Neural cell (in vitro differentiated cells): ENCODE measurements around the gene NUDT9. TPM values are rescaled to one million over a fixed set of nuclear protein-coding genes. Genes with fewer than 3 reads are reported as not detected.
"Not testable (repeated sequence)": the region's sequence is repeated elsewhere in the genome, so short reads cannot be mapped to it uniquely, and the experiment has no call there.

Source experiments
- H2AFZ ChIP-seq: fragments of 200-600, 300-800 bp; sonication (generic), shearing (Covaris generic); 2 replicates; pipeline ENCODE4 v1.6.0; 2014; ENCODE audit warnings: low read depth, mild to moderate bottlenecking, antibody characterized with exemption, low read length, moderate library complexity
- H3F3A ChIP-seq: fragments of 200-600 bp; shearing (Covaris generic); 2 replicates; pipeline ENCODE4 v1.6.1; 2016; ENCODE audit warnings: mild to moderate bottlenecking, moderate library complexity, mixed read lengths, antibody characterized with exemption, low read length; ENCODE audit not compliant: insufficient read depth, poor library complexity, severe bottlenecking
- H3K27ac ChIP-seq: fragments of 200-600, 300-800 bp; sonication (generic), shearing (Covaris generic); 2 replicates; pipeline ENCODE4 v1.5.1; 2014; ENCODE audit warnings: mild to moderate bottlenecking, low read length, moderate library complexity
- H3K27me3 ChIP-seq: fragments of 300-800, 200-600 bp; sonication (generic), shearing (Covaris generic); 2 replicates; pipeline ENCODE4 v1.6.0; 2014; ENCODE audit warnings: mild to moderate bottlenecking, low read depth, low read length, moderate library complexity; ENCODE audit not compliant: insufficient read depth
- H3K36me3 ChIP-seq: fragments of 300-800, 200-600 bp; sonication (generic), shearing (Covaris generic); 2 replicates; pipeline ENCODE4 v1.5.1; 2014; ENCODE audit warnings: mild to moderate bottlenecking, antibody characterized with exemption, low read length, moderate library complexity; ENCODE audit not compliant: insufficient read depth
- H3K4me2 ChIP-seq: fragments of 300-800, 200-600 bp; sonication (generic), shearing (Covaris generic); 2 replicates; pipeline ENCODE4 v1.6.0; 2014; ENCODE audit warnings: mild to moderate bottlenecking, low read length
- H3K4me3 ChIP-seq: fragments of 300-800, 200-600 bp; sonication (generic), shearing (Covaris generic); 2 replicates; pipeline ENCODE4 v1.5.1; 2014; ENCODE audit warnings: mild to moderate bottlenecking, low read length, moderate library complexity
- H3K79me2 ChIP-seq: fragments of 200-600 bp; shearing (Covaris generic); replicated peaks from 2 replicates; pipeline ENCODE4 v1.6.0; 2014; ENCODE audit warnings: mild to moderate bottlenecking, low read length, moderate library complexity; ENCODE audit not compliant: insufficient read depth
- H3K9ac ChIP-seq: fragments of 300-800, 200-600 bp; sonication (generic), shearing (Covaris generic); 2 replicates; pipeline ENCODE4 v1.6.1; 2016; ENCODE audit warnings: mild to moderate bottlenecking, low read length, mixed read lengths
- H3K9me2 ChIP-seq: fragments of 200-600 bp; shearing (Covaris generic); 2 replicates; pipeline ENCODE4 v1.6.1; 2016; ENCODE audit warnings: mild to moderate bottlenecking, low read length, mixed read lengths; ENCODE audit not compliant: insufficient read depth
- H3K9me3 ChIP-seq: fragments of 200-600, 300-800 bp; sonication (generic), shearing (Covaris generic); 2 replicates; pipeline ENCODE4 v1.6.1; 2016; ENCODE audit warnings: mild to moderate bottlenecking, mixed run types, low read length, moderate library complexity, mixed read lengths
- H4K20me1 ChIP-seq: fragments of 200-600 bp; shearing (Covaris generic); 2 replicates; pipeline ENCODE4 v1.6.1; 2016; ENCODE audit warnings: mild to moderate bottlenecking, mixed run types; ENCODE audit not compliant: insufficient read depth
- CTCF ChIP-seq: fragments of 450-650 bp; IDR thresholded peaks from 2 replicates; pipeline ENCODE4 v1.5.1; 2014; ENCODE audit warnings: antibody characterized with exemption, mild to moderate bottlenecking, moderate library complexity; ENCODE audit not compliant: poor library complexity, severe bottlenecking
- EP300 ChIP-seq: fragments of 450-650 bp; conservative IDR thresholded peaks from 2 replicates; pipeline ENCODE4 v1.6.1; 2014; ENCODE audit warnings: antibody characterized with exemption, mild to moderate bottlenecking, moderate library complexity; ENCODE audit not compliant: poor library complexity, severe bottlenecking
- EZH2 ChIP-seq: fragments of 200-600, 300-800 bp; shearing (Covaris generic), sonication (generic); IDR thresholded peaks from 2 replicates; pipeline ENCODE4 v1.6.1; 2014; ENCODE audit warnings: antibody characterized with exemption, low read length, borderline replicate concordance, mild to moderate bottlenecking; ENCODE audit not compliant: insufficient read depth, poor library complexity, severe bottlenecking
- MXI1 ChIP-seq: fragments of 450-650 bp; conservative IDR thresholded peaks from 2 replicates; pipeline ENCODE4 v1.6.1; 2014; ENCODE audit warnings: antibody characterized with exemption, mild to moderate bottlenecking; ENCODE audit not compliant: poor library complexity, severe bottlenecking
- POLR2AphosphoS5 ChIP-seq: IDR thresholded peaks from 2 replicates; pipeline ENCODE4 v1.6.1; 2012
- RAD21 ChIP-seq: fragments of 450-650 bp; conservative IDR thresholded peaks from 2 replicates; pipeline ENCODE4 v1.6.1; 2014; ENCODE audit warnings: antibody characterized with exemption, mild to moderate bottlenecking, moderate library complexity
- SMC3 ChIP-seq: fragments of 450-650 bp; conservative IDR thresholded peaks from 2 replicates; pipeline ENCODE4 v1.6.1; 2014; ENCODE audit warnings: antibody characterized with exemption, mild to moderate bottlenecking, moderate library complexity; ENCODE audit not compliant: poor library complexity
- TAF1 ChIP-seq: IDR thresholded peaks from 2 replicates; pipeline ENCODE4 v1.6.1; 2012; ENCODE audit warnings: low read depth
- polyA plus RNA-seq: library from polyadenylated mRNA; depleted of rRNA; stranded (reverse); fragments of >200 nt; gene quantifications from 2 replicates; pipeline ENCODE4 v1.2.3, GENCODE V29; 2014
- TF ChIP-seq, protein P1 (sequence below): IDR thresholded peaks from 2 replicates; pipeline ENCODE4 v1.6.1; 2012; ENCODE audit warnings: borderline replicate concordance

Gene NUDT9
- polyA plus RNA-seq, 1 donor from 2014 or later = 25.5 TPM

- Histone ChIP-seq H3K27ac (no peak overlapping the region), H3K79me2 (no peaks in the 10 kb centered on the region), H4K20me1 (no peaks in the 10 kb centered on the region), H3K4me3 (no peak overlapping the region), H3K4me2 (no peak overlapping the region), H3K9me3 (no peaks in the 10 kb centered on the region), H3K9ac (no peak overlapping the region), H3K36me3 (no peaks in the 10 kb centered on the region), H3F3A (no peaks in the 10 kb centered on the region), H2AFZ (no peak overlapping the region), H3K27me3 (no peaks in the 10 kb centered on the region), H3K9me2 (no peaks in the 10 kb centered on the region)
- TF ChIP-seq CTCF = no peak
- TF ChIP-seq MXI1 = no peak
- TF ChIP-seq, protein P1, sequence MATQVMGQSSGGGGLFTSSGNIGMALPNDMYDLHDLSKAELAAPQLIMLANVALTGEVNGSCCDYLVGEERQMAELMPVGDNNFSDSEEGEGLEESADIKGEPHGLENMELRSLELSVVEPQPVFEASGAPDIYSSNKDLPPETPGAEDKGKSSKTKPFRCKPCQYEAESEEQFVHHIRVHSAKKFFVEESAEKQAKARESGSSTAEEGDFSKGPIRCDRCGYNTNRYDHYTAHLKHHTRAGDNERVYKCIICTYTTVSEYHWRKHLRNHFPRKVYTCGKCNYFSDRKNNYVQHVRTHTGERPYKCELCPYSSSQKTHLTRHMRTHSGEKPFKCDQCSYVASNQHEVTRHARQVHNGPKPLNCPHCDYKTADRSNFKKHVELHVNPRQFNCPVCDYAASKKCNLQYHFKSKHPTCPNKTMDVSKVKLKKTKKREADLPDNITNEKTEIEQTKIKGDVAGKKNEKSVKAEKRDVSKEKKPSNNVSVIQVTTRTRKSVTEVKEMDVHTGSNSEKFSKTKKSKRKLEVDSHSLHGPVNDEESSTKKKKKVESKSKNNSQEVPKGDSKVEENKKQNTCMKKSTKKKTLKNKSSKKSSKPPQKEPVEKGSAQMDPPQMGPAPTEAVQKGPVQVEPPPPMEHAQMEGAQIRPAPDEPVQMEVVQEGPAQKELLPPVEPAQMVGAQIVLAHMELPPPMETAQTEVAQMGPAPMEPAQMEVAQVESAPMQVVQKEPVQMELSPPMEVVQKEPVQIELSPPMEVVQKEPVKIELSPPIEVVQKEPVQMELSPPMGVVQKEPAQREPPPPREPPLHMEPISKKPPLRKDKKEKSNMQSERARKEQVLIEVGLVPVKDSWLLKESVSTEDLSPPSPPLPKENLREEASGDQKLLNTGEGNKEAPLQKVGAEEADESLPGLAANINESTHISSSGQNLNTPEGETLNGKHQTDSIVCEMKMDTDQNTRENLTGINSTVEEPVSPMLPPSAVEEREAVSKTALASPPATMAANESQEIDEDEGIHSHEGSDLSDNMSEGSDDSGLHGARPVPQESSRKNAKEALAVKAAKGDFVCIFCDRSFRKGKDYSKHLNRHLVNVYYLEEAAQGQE = no peak
- no peak for TF ChIP-seq RAD21
- no peak for TF ChIP-seq SMC3
- TF ChIP-seq EZH2 = no peak
- no peak for TF ChIP-seq TAF1
- no peak for TF ChIP-seq POLR2AphosphoS5
- no peak for TF ChIP-seq EP300
Measured at GRCh38 chr4:87399954-87400353, 22.4 kb upstream of the NUDT9 start.

GRCh38 chr4:87403732-87404131, 18.6 kb upstream of the NUDT9 start:
- H3K9me3 ChIP-seq, H3K9ac ChIP-seq, H3K79me2 ChIP-seq, H3K27me3 ChIP-seq, H4K20me1 ChIP-seq, H3K27ac ChIP-seq, H3F3A ChIP-seq, H2AFZ ChIP-seq, H3K36me3 ChIP-seq, H3K4me2 ChIP-seq, H3K9me2 ChIP-seq, H3K4me3 ChIP-seq: not testable (repeated sequence)

- Histone ChIP-seq H3K36me3 (no peaks in the 10 kb centered on the region), H3K9ac (no peak overlapping the region), H3K9me2 (no peaks in the 10 kb centered on the region), H3K4me3 (no peak overlapping the region), H2AFZ (no peak overlapping the region), H3F3A (no peaks in the 10 kb centered on the region), H3K9me3 (no peaks in the 10 kb centered on the region), H4K20me1 (no peaks in the 10 kb centered on the region), H3K4me2 (no peak overlapping the region), H3K79me2 (no peaks in the 10 kb centered on the region), H3K27ac (no peak overlapping the region), H3K27me3 (no peaks in the 10 kb centered on the region)
- TF ChIP-seq TAF1 = no peak
- TF ChIP-seq CTCF = no peak
- no peak for TF ChIP-seq MXI1
- no peak for TF ChIP-seq EP300
- TF ChIP-seq, protein P1 = no peak
- no peak for TF ChIP-seq POLR2AphosphoS5
- no peak for TF ChIP-seq RAD21
- TF ChIP-seq EZH2 = no peak
- TF ChIP-seq SMC3 = no peak
Measured at GRCh38 chr4:87405211-87405820, 17.1 kb upstream of the NUDT9 start.
